OCI-M2 (cell line): ENCODE measurements around the gene TSEN2.
"Not testable (repeated sequence)": the region's sequence is repeated elsewhere in the genome, so short reads cannot be mapped to it uniquely, and the experiment has no call there.

Experiments
- DNase-seq: peaks from one replicate; lab custom pipeline; 2025; ENCODE audit not compliant: unreplicated experiment; lab: John Stamatoyannopoulos, UW

The TSEN2 gene

GRCh38 chr3:12471241-12471640, 13.0 kb upstream of the TSEN2 start:
- DNase-seq = no peak

- no peak for DNase-seq
These were observed 12.2 kb upstream of the TSEN2 start for GRCh38 chr3:12472000-12472610.

- DNase-seq = no peak
These were observed 11.5 kb upstream of the TSEN2 start for GRCh38 chr3:12472796-12473195.

GRCh38 chr3:12473511-12473910, 10.8 kb upstream of the TSEN2 start:
- no peak for DNase-seq

GRCh38 chr3:12476238-12476897, 7.9 kb upstream of the TSEN2 start:
- no peak for DNase-seq

- no peak for DNase-seq
These were observed 7.0 kb upstream of the TSEN2 start for GRCh38 chr3:12477256-12477655.

- DNase-seq = no peak
These were observed 6.0 kb upstream of the TSEN2 start for GRCh38 chr3:12478326-12478725.

- not testable (repeated sequence) for DNase-seq
These were observed 5.1 kb upstream of the TSEN2 start for GRCh38 chr3:12479198-12479597.

- DNase-seq = no peak
These were observed 4.3 kb upstream of the TSEN2 start for GRCh38 chr3:12479919-12480427.

GRCh38 chr3:12483410-12483809, 870 bp upstream of the TSEN2 start:
- no peak for DNase-seq

GRCh38 chr3:12483872-12484197, 445 bp upstream of the TSEN2 start:
- DNase-seq = no peak

- DNase-seq = no peak
These were observed 675 bp downstream of the TSEN2 start for GRCh38 chr3:12484983-12485327.

GRCh38 chr3:12486001-12486400, 1.7 kb downstream of the TSEN2 start:
- DNase-seq = no peak

- DNase-seq = no peak
These were observed 2.6 kb downstream of the TSEN2 start for GRCh38 chr3:12486916-12487315.

- DNase-seq = no peak
These were observed 3.1 kb downstream of the TSEN2 start for GRCh38 chr3:12487336-12487735.

- DNase-seq = no peak
These were observed 3.5 kb downstream of the TSEN2 start for GRCh38 chr3:12487786-12488185.

GRCh38 chr3:12489368-12489767, 5.1 kb downstream of the TSEN2 start:
- DNase-seq = no peak

GRCh38 chr3:12489832-12490231, 5.6 kb downstream of the TSEN2 start:
- DNase-seq = no peak

- DNase-seq = no peak
These were observed 6.3 kb downstream of the TSEN2 start for GRCh38 chr3:12490547-12490946.

- no peak for DNase-seq
These were observed 11.6 kb downstream of the TSEN2 start for GRCh38 chr3:12495749-12496452.

GRCh38 chr3:12496453-12496761, 12.1 kb downstream of the TSEN2 start:
- no peak for DNase-seq

- no peak for DNase-seq
These were observed 15.2 kb downstream of the TSEN2 start for GRCh38 chr3:12499474-12499873.
